Right lung (tissue), 5 donors: ENCODE measurements around the gene MORN1. TPM values are rescaled to one million over a fixed set of nuclear protein-coding genes. Genes with fewer than 3 reads are reported as not detected.

ENCODE experiments used
- DNase-seq, 2 donors: peaks; one replicate each; pipeline ENCODE4 v3.0.0-alpha.2; 2013
- polyA plus RNA-seq, 5 donors: library from polyadenylated mRNA; unstranded; fragments of 120-200 nt; gene quantifications; one replicate each; pipeline versions ENCODE4 v1.2.1 to v1.2.3, GENCODE V29; 2013; ENCODE audit warnings: inconsistent platforms in 1 of 5, low replicate concordance in 1 of 5; ENCODE audit not compliant: insufficient read length in 5 of 5, insufficient read depth in 1 of 5

The MORN1 gene
- polyA plus RNA-seq, 5 donors: 9.7 to 16.3 (median 14.9) TPM

GRCh38 chr1:2352341-2352896 lies 38.9 kb downstream of the MORN1 start:
- DNase-seq: no peak

- no peak for DNase-seq
These were observed 39.6 kb downstream of the MORN1 start for GRCh38 chr1:2351723-2352122.

DNA sequence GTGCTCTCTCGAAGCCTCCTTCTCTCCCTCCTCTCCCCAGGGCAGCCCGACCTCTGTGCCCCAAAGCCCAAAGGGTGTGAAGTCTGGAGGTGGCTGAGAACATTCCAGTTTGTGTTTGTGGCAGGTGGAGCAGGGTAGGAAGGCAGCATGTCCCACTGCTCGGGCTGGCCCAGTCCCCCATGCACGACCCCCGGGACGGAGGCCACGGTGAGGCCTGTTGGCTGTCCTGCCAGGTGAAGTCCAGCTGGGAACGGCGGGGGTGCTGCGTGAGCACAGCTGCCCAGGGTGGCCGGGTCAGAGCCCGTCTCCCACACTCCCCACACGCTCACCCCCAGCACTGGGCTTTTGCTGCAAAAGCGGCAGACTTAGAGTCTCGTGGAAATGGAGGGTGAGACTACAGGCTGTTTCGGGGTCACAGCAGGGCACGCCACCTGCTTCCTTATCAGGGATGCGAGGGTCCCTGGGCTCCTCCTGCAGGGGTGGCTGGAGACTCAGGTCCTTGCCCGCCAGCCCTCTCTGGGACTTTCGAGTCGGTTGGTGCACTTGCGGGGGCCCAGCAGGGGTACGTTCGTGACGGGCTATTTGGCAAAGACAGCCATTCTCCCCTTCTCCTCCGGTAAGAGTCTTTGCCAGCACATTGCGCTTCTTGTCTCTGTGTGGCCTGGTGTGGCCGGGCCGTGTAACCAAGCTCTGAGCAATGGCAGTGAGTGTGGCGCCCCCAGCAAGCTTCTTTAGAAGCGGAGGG lies 40.3 kb downstream of the MORN1 start:
- DNase-seq: no peak

DNA sequence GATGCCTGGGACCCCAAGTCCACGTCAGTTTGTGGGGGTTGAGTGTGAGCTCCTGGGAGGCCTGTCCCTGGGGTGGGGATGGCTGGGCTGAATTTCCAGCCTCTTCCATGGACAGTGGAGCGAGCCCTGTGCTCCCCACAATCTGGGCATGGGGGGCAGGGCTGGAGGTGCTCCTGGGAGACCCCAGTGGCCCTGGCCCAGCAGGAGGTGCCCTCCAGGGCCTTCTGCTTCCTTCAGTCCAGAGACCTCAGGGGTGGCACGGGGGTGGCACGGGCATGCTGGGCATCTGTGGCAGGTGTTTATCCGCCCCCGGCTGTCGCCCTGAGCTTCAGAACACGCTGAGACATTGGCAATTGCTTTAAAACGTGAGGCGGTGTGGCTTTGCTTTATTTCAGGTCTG lies 40.9 kb downstream of the MORN1 start:
- no peak for DNase-seq

GRCh38 chr1:2349806-2350205 lies 41.5 kb downstream of the MORN1 start:
- no peak for DNase-seq

GRCh38 chr1:2348346-2349325 lies 42.7 kb downstream of the MORN1 start:
- no peak for DNase-seq

GRCh38 chr1:2347896-2348295 lies 43.5 kb downstream of the MORN1 start:
- no peak for DNase-seq

- no peak for DNase-seq
These were observed 44.0 kb downstream of the MORN1 start for GRCh38 chr1:2347409-2347785.

DNA sequence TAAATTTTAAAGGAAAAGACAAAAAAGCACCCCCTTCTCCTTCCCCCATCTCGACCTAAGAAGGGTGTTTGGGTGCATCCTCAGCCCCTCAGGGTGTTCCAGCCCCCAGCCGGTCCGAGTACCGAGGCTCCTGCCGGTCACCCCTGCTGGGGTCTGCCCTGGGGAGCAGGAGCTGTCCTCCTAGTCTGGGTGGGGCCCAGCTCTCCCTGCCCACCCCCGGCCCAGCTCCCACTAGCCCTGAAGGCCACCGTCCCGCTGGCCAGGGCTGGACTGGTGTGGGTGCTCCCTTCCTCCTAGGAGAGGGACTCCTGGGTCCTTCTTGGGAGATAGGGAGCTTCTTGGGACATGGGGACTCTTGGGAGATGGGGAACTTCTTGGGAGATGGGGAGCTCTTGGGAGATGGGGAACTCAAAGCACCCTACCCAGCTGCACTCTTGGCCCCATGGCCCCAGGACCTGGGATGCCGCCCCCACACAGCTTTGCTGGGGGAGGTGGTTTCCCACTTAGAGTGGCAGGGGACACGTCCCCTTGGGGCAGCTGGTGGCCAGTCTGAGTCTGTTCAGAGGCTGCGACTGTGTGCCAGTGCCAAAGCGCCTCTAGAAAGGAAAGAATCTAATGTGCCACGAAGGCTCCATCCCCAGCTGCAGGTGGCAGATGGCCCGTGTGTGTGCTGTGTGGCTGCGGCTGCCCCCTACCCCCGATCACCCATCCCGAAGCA lies 44.5 kb downstream of the MORN1 start:
- no peak for DNase-seq

DNA sequence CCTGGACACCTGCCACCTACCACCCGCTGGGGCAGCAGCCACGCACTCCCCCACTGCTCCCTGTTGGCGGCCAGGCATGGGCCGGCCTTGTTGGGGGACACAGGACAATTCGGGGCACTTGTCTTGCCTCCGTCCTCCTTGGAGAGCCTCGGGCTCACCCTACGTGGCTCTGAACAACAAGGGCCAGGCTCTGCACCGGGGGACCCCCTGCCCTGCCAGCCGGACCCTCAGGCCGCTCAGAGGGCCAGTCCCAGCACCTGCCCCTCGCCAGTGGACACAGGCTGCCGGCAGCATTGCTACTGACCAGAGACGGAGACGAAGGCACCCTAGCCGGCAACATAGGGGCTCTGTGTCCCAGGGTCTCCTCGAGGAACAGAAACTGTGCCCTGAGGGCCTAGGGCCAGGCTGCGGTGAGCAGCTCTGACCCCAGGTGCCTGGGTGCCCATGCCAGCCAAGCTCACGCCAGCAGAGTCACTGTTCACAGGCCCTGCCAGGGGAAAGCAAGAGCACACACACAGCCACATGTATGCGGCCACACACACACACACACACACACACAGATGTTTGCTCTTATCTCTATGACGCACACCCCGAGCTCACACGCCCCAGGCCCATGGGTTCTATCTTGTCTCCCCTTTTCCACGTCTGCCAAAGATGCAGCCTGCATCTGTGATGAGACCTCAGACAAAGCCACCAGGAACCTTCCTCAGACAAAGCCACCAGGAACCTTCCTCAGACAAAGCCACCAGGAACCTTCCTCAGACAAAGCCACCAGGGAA lies 45.9 kb downstream of the MORN1 start:
- no peak for DNase-seq

- DNase-seq: no peak
These were observed 46.5 kb downstream of the MORN1 start for GRCh38 chr1:2344744-2345296.

- no peak for DNase-seq
These were observed 47.2 kb downstream of the MORN1 start for GRCh38 chr1:2344121-2344681.

GRCh38 chr1:2343023-2343935 lies 48.1 kb downstream of the MORN1 start:
- DNase-seq: no peak

- no peak for DNase-seq
These were observed 48.9 kb downstream of the MORN1 start for GRCh38 chr1:2342384-2343022.

- DNase-seq: no peak
These were observed 49.5 kb downstream of the MORN1 start for GRCh38 chr1:2341706-2342383.

DNA sequence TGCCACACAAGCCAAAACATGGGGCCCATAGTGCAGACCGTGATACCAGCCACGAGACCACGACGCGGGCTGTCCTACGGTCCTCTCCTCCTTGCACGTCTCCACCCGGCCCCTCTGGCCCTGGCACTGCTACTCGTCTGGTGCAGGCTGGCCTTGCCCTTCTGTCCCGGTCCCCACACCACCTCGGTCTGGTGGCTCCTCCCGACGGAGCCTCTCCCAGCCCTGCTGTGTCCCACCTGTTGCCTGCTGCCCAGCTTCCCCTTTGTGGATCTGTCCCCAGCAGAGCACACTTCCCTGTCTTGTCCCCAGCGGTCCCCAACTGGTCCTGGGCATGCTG lies 50.5 kb downstream of the MORN1 start:
- DNase-seq: no peak

DNA sequence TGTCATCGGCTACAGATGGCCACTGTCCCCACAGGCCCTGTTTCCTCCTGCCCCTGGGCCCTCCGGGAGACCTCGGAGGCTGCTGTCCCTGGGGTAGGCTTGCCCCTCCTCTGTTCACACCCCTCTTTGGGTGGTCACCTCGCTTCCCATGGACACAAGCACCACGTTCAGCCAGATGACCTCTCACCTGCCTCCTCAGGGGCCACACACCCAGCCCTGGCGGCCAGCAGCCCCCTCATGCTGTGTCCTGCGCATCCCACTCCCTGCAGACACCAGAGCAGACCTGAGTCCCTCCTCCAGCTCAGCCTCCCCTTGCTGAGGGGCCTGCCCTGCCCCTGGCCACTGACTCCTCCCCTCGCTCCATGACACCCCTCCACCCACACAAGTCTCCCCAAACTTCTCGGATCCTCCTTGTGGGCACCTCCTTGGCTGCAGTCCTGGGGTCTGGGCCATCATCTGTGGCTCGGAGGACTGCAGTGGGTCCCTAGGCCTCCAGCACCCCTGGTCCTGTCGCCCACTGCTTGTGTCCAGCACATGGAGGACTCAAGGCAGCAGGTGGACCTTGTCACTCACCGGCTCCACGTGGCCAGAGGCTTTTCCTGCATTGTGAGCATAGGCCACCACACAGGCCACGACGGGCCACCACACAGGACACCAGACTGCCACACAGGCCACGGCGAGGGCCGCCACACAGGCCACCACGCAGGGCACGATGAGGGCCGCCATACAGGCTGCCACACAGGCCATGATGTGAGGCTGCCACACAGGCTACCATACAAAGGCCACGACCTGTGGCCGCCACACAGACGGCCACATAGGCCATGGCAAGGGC lies 51.1 kb downstream of the MORN1 start:
- DNase-seq: no peak
